Hematopoietic multipotent progenitor cell (in vitro differentiated cells): ENCODE results near the gene XCL1. TPM values are rescaled to one million over a fixed set of nuclear protein-coding genes. Genes with fewer than 3 reads are reported as not detected.
"Not testable (repeated sequence)": the region's sequence is repeated elsewhere in the genome, so short reads cannot be mapped to it uniquely, and the experiment has no call there.

ENCODE experiments used
- DNase-seq, 3 donors: peaks; one replicate each; pipeline ENCODE4 v3.0.0-alpha.2; 2011 to 2015; ENCODE audit warnings: low read depth in 2 of 3, low spot score in 2 of 3
- total RNA-seq: library from RNA; depleted of rRNA; stranded (reverse); fragments of >200 nt; gene quantifications from one replicate; pipeline ENCODE4 v1.2.3, GENCODE V29; 2012

The XCL1 gene
- total RNA-seq, result not detected

- not testable (repeated sequence) for DNase-seq
Measured at GRCh38 chr1:168576245-168576688, at the start of gene XCL1. XCL1 (plus strand) TSS chr1:168576605; CDS start chr1:168576638, 33 bp downstream.

- DNase-seq, result no peak
Measured at GRCh38 chr1:168529518-168529917, 46.9 kb upstream of the XCL1 start.

- no peak for DNase-seq
Measured at GRCh38 chr1:168531615-168532345, 44.6 kb upstream of the XCL1 start.

GRCh38 chr1:168535536-168535935 is 40.9 kb upstream of the XCL1 start:
- DNase-seq, result peak in 2 of 3 donors; percentile 56 to 90

- not testable (repeated sequence) for DNase-seq
Measured at GRCh38 chr1:168540798-168541197, 35.6 kb upstream of the XCL1 start.

GRCh38 chr1:168542978-168543377 is 33.4 kb upstream of the XCL1 start:
- not testable (repeated sequence) for DNase-seq

- DNase-seq, result not testable (repeated sequence)
Measured at GRCh38 chr1:168543840-168544498, 32.4 kb upstream of the XCL1 start, which contains the start of gene XCL2. XCL2 (minus strand) TSS chr1:168543997; CDS start chr1:168543964, 33 bp downstream.

GRCh38 chr1:168545678-168546552 is 30.5 kb upstream of the XCL1 start:
- not testable (repeated sequence) for DNase-seq

- DNase-seq, result not testable (repeated sequence)
Measured at GRCh38 chr1:168546553-168546895, 29.9 kb upstream of the XCL1 start.

- no peak for DNase-seq
Measured at GRCh38 chr1:168550971-168551370, 25.4 kb upstream of the XCL1 start.

- DNase-seq, result no peak
Measured at GRCh38 chr1:168551688-168552087, 24.7 kb upstream of the XCL1 start.

GRCh38 chr1:168552961-168553360 is 23.4 kb upstream of the XCL1 start:
- no peak for DNase-seq

GRCh38 chr1:168553680-168554553 is 22.5 kb upstream of the XCL1 start:
- DNase-seq, result peak in 1 of 3 donors; percentile 29

GRCh38 chr1:168554603-168555483 is 21.6 kb upstream of the XCL1 start:
- DNase-seq, result peak in 1 of 3 donors; percentile 15

- no peak for DNase-seq
Measured at GRCh38 chr1:168555508-168556046, 20.8 kb upstream of the XCL1 start.

GRCh38 chr1:168556647-168557046 is 19.8 kb upstream of the XCL1 start:
- no peak for DNase-seq

GRCh38 chr1:168560370-168560769 is 16.0 kb upstream of the XCL1 start:
- no peak for DNase-seq

- DNase-seq, result no peak
Measured at GRCh38 chr1:168561989-168562388, 14.4 kb upstream of the XCL1 start.

- DNase-seq, result no peak
Measured at GRCh38 chr1:168565825-168566224, 10.6 kb upstream of the XCL1 start.
